ENCODE results near the gene ODAD3.

DNA sequence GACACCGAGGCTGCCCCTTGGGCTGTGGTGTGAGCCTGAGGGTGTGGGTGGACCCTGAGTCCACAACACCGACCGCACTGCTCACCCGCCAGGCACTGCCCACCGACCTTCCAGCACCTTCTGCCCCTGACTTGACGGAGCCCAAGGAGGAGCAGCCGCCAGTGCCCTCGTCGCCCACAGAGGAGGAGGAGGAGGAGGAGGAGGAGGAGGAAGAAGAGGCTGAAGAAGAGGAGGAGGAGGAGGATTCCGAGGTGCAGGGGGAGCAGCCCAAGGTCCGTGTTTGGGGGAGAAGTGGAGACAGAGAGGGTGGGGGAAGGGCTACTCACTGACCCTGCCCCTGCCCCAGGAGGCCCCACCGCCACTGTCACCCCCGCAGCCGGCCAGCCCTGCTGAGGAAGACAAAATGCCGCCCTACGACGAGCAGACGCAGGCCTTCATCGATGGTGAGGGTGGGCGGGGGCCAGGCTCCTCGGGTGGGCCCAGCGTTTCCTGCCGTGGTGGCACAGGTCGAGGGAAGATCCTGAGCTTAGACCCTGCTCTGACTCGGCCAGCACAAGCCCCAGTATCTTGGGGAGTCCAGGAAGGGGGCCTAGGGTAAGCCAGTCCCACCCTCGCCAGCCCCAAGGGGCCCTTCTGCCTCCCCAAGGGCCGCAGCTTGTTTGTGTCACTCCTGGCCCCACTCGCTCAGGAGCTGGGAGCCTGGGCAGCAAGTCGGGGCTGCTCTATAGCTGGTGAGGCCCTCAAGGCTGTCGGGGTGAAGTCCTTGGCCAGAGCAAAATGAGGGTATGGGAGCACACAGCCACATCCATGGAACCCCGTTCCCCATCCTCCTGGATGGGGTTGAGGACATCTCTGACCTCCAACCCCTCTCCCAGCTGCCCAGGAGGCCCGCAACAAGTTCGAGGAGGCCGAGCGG, 12.7 kb upstream of the ODAD3 start:
- TF ChIP-seq, protein P1, sequence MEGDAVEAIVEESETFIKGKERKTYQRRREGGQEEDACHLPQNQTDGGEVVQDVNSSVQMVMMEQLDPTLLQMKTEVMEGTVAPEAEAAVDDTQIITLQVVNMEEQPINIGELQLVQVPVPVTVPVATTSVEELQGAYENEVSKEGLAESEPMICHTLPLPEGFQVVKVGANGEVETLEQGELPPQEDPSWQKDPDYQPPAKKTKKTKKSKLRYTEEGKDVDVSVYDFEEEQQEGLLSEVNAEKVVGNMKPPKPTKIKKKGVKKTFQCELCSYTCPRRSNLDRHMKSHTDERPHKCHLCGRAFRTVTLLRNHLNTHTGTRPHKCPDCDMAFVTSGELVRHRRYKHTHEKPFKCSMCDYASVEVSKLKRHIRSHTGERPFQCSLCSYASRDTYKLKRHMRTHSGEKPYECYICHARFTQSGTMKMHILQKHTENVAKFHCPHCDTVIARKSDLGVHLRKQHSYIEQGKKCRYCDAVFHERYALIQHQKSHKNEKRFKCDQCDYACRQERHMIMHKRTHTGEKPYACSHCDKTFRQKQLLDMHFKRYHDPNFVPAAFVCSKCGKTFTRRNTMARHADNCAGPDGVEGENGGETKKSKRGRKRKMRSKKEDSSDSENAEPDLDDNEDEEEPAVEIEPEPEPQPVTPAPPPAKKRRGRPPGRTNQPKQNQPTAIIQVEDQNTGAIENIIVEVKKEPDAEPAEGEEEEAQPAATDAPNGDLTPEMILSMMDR (conservative IDR thresholded peaks at IDR 0.05), result no peak
- no peak for TF ChIP-seq ZFX (IDR thresholded peaks at IDR 0.05)

Measured in C4-2B (cell line).